GM23248 (cell line): ENCODE data around the gene PLEKHA4. TPM values are rescaled to one million over a fixed set of nuclear protein-coding genes. Genes with fewer than 3 reads are reported as not detected.
"Not testable (repeated sequence)": the region's sequence is repeated elsewhere in the genome, so short reads cannot be mapped to it uniquely, and the experiment has no call there.

ENCODE experiments used
- DNase-seq: peaks from one replicate; pipeline ENCODE4 v3.0.0-alpha.2; 2015
- H2AFZ ChIP-seq: fragments of 200-600 bp; sonication (generic); 2 replicates; pipeline ENCODE4 v1.6.1; 2016; ENCODE audit warnings: antibody characterized with exemption
- H3F3A ChIP-seq: fragments of 200-600 bp; sonication (generic); 2 replicates; pipeline ENCODE4 v1.6.1; 2016; ENCODE audit warnings: mild to moderate bottlenecking, antibody characterized with exemption, mixed run types; ENCODE audit not compliant: insufficient read depth
- H3K27ac ChIP-seq: fragments of 200-600 bp; sonication (generic); 2 replicates; pipeline ENCODE4 v1.5.1; 2016; ENCODE audit warnings: mild to moderate bottlenecking
- H3K27me3 ChIP-seq: fragments of 200-600 bp; sonication (generic); replicated peaks from 2 replicates; pipeline ENCODE4 v1.6.1; 2016; ENCODE audit warnings: mild to moderate bottlenecking; ENCODE audit not compliant: insufficient read depth
- H3K36me3 ChIP-seq: fragments of 200-600 bp; sonication (generic); 2 replicates; pipeline ENCODE4 v1.6.1; 2016; ENCODE audit warnings: low read depth, mild to moderate bottlenecking
- H3K4me1 ChIP-seq: fragments of 200-600 bp; sonication (generic); 2 replicates; pipeline ENCODE4 v1.6.1; 2016; ENCODE audit warnings: mild to moderate bottlenecking; ENCODE audit not compliant: insufficient read depth
- H3K4me2 ChIP-seq: fragments of 200-600 bp; sonication (generic); one replicate; pipeline ENCODE4 v1.6.1; 2016; ENCODE audit warnings: mild to moderate bottlenecking; ENCODE audit not compliant: unreplicated experiment
- H3K4me3 ChIP-seq: fragments of 200-600 bp; sonication (generic); 2 replicates; pipeline ENCODE4 v1.5.1; 2016; ENCODE audit warnings: mild to moderate bottlenecking
- H3K79me2 ChIP-seq: fragments of 200-600 bp; sonication (generic); 2 replicates; pipeline ENCODE4 v1.6.1; 2016; ENCODE audit warnings: mild to moderate bottlenecking; ENCODE audit not compliant: insufficient read depth
- H3K9ac ChIP-seq: fragments of 200-600 bp; sonication (generic); 2 replicates; pipeline ENCODE4 v1.6.1; 2016; ENCODE audit warnings: mild to moderate bottlenecking
- H3K9me2 ChIP-seq: fragments of 200-600 bp; sonication (generic); 2 replicates; pipeline ENCODE4 v1.6.1; 2016; ENCODE audit warnings: mixed run types, mild to moderate bottlenecking, moderate library complexity; ENCODE audit not compliant: insufficient read depth
- H3K9me3 ChIP-seq: fragments of 200-600 bp; sonication (generic); one replicate; pipeline ENCODE4 v1.6.1; 2017; ENCODE audit warnings: low read depth
- H4K20me1 ChIP-seq: fragments of 200-600 bp; sonication (generic); 2 replicates; pipeline ENCODE4 v1.6.0; 2016; ENCODE audit not compliant: insufficient read depth
- EZH2 ChIP-seq: fragments of 200-600 bp; sonication (generic); IDR thresholded peaks from 2 replicates; pipeline ENCODE4 v1.6.1; 2018; ENCODE audit warnings: antibody characterized with exemption, mild to moderate bottlenecking; ENCODE audit not compliant: insufficient read depth, poor library complexity, severe bottlenecking
- EZH2phosphoT487 ChIP-seq: fragments of 200-600 bp; sonication (generic); IDR thresholded peaks from 2 replicates; pipeline ENCODE4 v1.6.1; 2018; ENCODE audit warnings: antibody characterized with exemption, moderate library complexity, mild to moderate bottlenecking, low read depth; ENCODE audit not compliant: insufficient read depth
- WGBS, 2 experiments: methylation state at CpG; one replicate each; pipeline ENCODE4 v1.1.6; 2015 to 2017; ENCODE audit warnings: low lambda C conversion rate in 2 of 2, low coverage in 1 of 2; ENCODE audit errors: missing lambda C conversion rate in 2 of 2; 5-methylcytosine and 5-hydroxymethylcytosine counted together
- in situ Hi-C: fragments of 300-500 bp; cut with MboI; formaldehyde crosslinking; loops from 2 replicates; pipeline ENCODE4 v1.15.0; 2020
- polyA plus RNA-seq: library from polyadenylated mRNA; unstranded; fragments of >200 nt; fragmentation: Nextera tagmentation; extraction: Ambion mirVana; gene quantifications from 2 replicates; pipeline ENCODE4 v1.2.1, GENCODE V29; 2016
- small RNA-seq: library from RNA; depleted of rRNA; stranded (forward); fragments of <200 nt; gene quantifications from one replicate; pipeline ENCODE3, GENCODE V24; 2014; ENCODE audit warnings: low read depth, low replicate concordance
- total RNA-seq: library from RNA; depleted of rRNA; stranded (reverse); fragments of >200 nt; shearing (Covaris generic); gene quantifications from 2 replicates; pipeline ENCODE4 v1.2.3, GENCODE V29; 2014; rRNA removed

The PLEKHA4 gene
- total and polyA plus RNA-seq, 2 experiments from 2014 or later, result 12.3 to 19.4 TPM

- H4K20me1 ChIP-seq, result no peaks in the 10 kb centered on the region
- no peak for TF ChIP-seq EZH2phosphoT487
- TF ChIP-seq EZH2, result no peak
- in situ Hi-C loops, result loop anchor here (10.0 kb wide), 1 partner anchor 180 kb away; no protein-coding TSS in a partner anchor
These were observed 73.2 kb downstream of the PLEKHA4 start for GRCh38 chr19:48795055-48795684.

DNA sequence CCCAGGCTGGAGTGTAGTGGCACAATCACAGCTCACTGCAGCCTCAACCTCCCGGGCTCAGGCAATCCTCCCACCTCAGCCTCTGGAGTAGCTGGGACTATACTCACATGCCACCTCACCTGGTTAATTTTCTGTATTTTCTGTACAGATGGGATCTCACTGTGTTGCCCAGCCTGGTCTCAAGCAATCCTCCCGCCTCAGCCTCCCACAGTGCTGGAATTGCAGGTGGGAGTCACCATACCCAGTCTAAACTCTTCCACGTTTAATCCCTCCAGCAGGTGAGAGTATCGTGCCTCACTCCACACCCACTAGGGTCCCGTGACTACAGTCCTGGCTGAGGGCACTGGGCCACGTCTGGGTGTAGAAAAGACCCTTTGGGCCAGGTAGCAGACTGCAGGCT is 74.1 kb downstream of the PLEKHA4 start:
- no peaks in the 10 kb centered on the region for H3K9me3 ChIP-seq
- H3F3A ChIP-seq, result peaks cover 5% of the 10 kb centered on the region; the same call in 1 of the 2 replicates
- H3K27me3 ChIP-seq, result no peaks in the 10 kb centered on the region
- no peaks in the 10 kb centered on the region for H3K9me2 ChIP-seq
- WGBS, 2 experiments, result 71 to 72% methylated on average over 6 of the region's 6 CpGs
- TF ChIP-seq EZH2 (no peak), EZH2phosphoT487 (no peak)
- no peaks in the 10 kb centered on the region for H3K79me2 ChIP-seq
- no peak for DNase-seq
- peak overlapping the region; percentile 69 for H3K4me2 ChIP-seq
- no peaks in the 10 kb centered on the region for H3K36me3 ChIP-seq
- in situ Hi-C loops, result loop anchor here (5.0 to 10.0 kb wide), 2 partner anchors 48 to 181 kb away; no protein-coding TSS in a partner anchor
- H2AFZ ChIP-seq, result peak overlapping the region; percentile 69; the same call in 1 of the 2 replicates
- H3K27ac ChIP-seq, result no peak overlapping the region
- H3K4me3 ChIP-seq, result no peak overlapping the region
- H3K4me1 ChIP-seq, result no peaks in the 10 kb centered on the region
- H3K9ac ChIP-seq, result peak overlapping the region; percentile 75
- no peaks in the 10 kb centered on the region for H4K20me1 ChIP-seq

More at GRCh38 chr19:48795055-48795684, 73.2 kb downstream of the PLEKHA4 start:
- Histone ChIP-seq H3K79me2 (no peaks in the 10 kb centered on the region), H2AFZ (peak overlapping the region; percentile 69), H3K27me3 (no peaks in the 10 kb centered on the region), H3K9ac (peak overlapping the region; percentile 75), H3K4me3 (peak overlapping the region; percentile 63), H3K36me3 (no peaks in the 10 kb centered on the region), H3K4me2 (peak overlapping the region; percentile 69), H3K4me1 (no peaks in the 10 kb centered on the region), H3K9me2 (no peaks in the 10 kb centered on the region), H3K27ac (peak overlapping the region; percentile 58), H3F3A (peaks cover 5% of the 10 kb centered on the region; the same call in 1 of the 2 replicates), H3K9me3 (no peaks in the 10 kb centered on the region)
- WGBS, 2 experiments, result 1 to 3% methylated on average over 37 to 38 of the region's 38 CpGs
- peak; percentile 95 for DNase-seq

GRCh38 chr19:48793271-48793670 is 75.1 kb downstream of the PLEKHA4 start:
- Histone ChIP-seq H3K4me1 (no peaks in the 10 kb centered on the region), H3K9me3 (no peaks in the 10 kb centered on the region), H3K4me3 (no peak overlapping the region), H3K36me3 (no peaks in the 10 kb centered on the region), H3K79me2 (no peaks in the 10 kb centered on the region), H3K27me3 (no peaks in the 10 kb centered on the region), H3F3A (peaks cover 5% of the 10 kb centered on the region; the same call in 1 of the 2 replicates), H2AFZ (no peak overlapping the region), H4K20me1 (no peaks in the 10 kb centered on the region), H3K27ac (no peak overlapping the region), H3K9me2 (no peaks in the 10 kb centered on the region), H3K4me2 (no peak overlapping the region), H3K9ac (no peak overlapping the region)
- no peak for DNase-seq
- 79 to 86% methylated on average over 8 of the region's 8 CpGs for WGBS, 2 experiments
- in situ Hi-C loops, result loop anchor here (5.0 to 10.0 kb wide), 2 partner anchors 49 to 182 kb away; no protein-coding TSS in a partner anchor
- no peak for TF ChIP-seq EZH2
- TF ChIP-seq EZH2phosphoT487, result no peak

DNA sequence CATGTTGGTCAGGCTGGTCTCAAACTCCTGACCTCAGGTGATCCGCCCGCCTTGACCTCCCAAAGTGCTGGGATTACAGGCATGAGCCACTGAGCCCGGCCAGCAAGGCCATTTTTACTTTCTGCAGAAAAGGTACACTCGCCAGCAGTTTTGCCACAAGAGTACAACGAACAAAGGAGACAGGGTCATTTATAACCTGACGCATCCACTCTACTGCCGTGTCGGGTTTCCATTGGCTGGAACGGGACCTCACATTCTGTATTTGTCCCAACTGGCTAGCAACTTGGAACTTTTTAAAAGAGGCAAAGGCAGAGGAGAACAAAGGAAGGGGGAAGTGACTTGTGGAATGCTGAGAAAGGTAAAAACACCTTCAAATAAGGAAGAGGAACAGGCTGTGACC is 81.1 kb downstream of the PLEKHA4 start:
- H3K9me2 ChIP-seq, H3K27me3 ChIP-seq, H3K4me1 ChIP-seq, H3F3A ChIP-seq, H3K4me2 ChIP-seq, H4K20me1 ChIP-seq, H3K9me3 ChIP-seq, H3K27ac ChIP-seq, H3K36me3 ChIP-seq, in situ Hi-C loops, H3K79me2 ChIP-seq, H3K4me3 ChIP-seq, DNase-seq, H3K9ac ChIP-seq, H2AFZ ChIP-seq: not testable (repeated sequence)
- 65% methylated on average over 9 of the region's 9 CpGs for WGBS, 2 experiments

Small RNAs within 50 kb of the gene (small RNA-seq; reads per million reads assigned to genes)
- gene RNU6-317P, result not detected

Other genes starting within 250 kb of the PLEKHA4 start
Only the 30 nearest of the 32 such genes appear.
- gene DBP, start 231.2 kb downstream of the PLEKHA4 start, total RNA-seq, result 5.9 and 6.7 TPM in 2 replicates
- 3.3 and 3.7 TPM in 2 replicates for gene DBP, start 231.2 kb downstream of the PLEKHA4 start, polyA plus RNA-seq
- gene CA11, start 222.4 kb downstream of the PLEKHA4 start, total RNA-seq, result 1.1 and 1.6 TPM in 2 replicates
- gene CA11, start 222.4 kb downstream of the PLEKHA4 start, polyA plus RNA-seq, result 2.7 and 3.5 TPM in 2 replicates
- 0.32 TPM in 1 of 2 replicates, not detected in the other for gene NTN5, start 195.6 kb downstream of the PLEKHA4 start, total RNA-seq
- gene NTN5, start 195.6 kb downstream of the PLEKHA4 start, polyA plus RNA-seq, result not detected in 2 replicates
- gene FUT2, start 172.6 kb downstream of the PLEKHA4 start, total RNA-seq, result not detected in 2 replicates
- 0.24 and 0.25 TPM in 2 replicates for gene FUT2, start 172.6 kb downstream of the PLEKHA4 start, polyA plus RNA-seq
- 0.22 TPM in 1 of 2 replicates, not detected in the other for gene MAMSTR, start 148.9 kb downstream of the PLEKHA4 start, total RNA-seq
- 2.7 and 3.1 TPM in 2 replicates for gene MAMSTR, start 148.9 kb downstream of the PLEKHA4 start, polyA plus RNA-seq
- gene RASIP1, start 128.0 kb downstream of the PLEKHA4 start, total RNA-seq, result not detected in 2 replicates
- 0.09 and 0.44 TPM in 2 replicates for gene RASIP1, start 128.0 kb downstream of the PLEKHA4 start, polyA plus RNA-seq
- not detected in 2 replicates for gene IZUMO1, start 121.7 kb downstream of the PLEKHA4 start, total RNA-seq
- gene IZUMO1, start 121.7 kb downstream of the PLEKHA4 start, polyA plus RNA-seq, result not detected in 2 replicates
- not detected in 2 replicates for gene FUT1, start 116.0 kb downstream of the PLEKHA4 start, total RNA-seq
- not detected in 2 replicates for gene FUT1, start 116.0 kb downstream of the PLEKHA4 start, polyA plus RNA-seq
- not detected in 2 replicates for gene FGF21, start 113.1 kb downstream of the PLEKHA4 start, total RNA-seq
- gene FGF21, start 113.1 kb downstream of the PLEKHA4 start, polyA plus RNA-seq, result not detected in 2 replicates
- gene BCAT2, start 57.6 kb downstream of the PLEKHA4 start, total RNA-seq, result 29.7 and 34.7 TPM in 2 replicates
- 48.5 and 51.2 TPM in 2 replicates for gene BCAT2, start 57.6 kb downstream of the PLEKHA4 start, polyA plus RNA-seq
- 2.6 and 3.9 TPM in 2 replicates for gene HSD17B14, start 32.1 kb downstream of the PLEKHA4 start, total RNA-seq
- 3.7 and 4.4 TPM in 2 replicates for gene HSD17B14, start 32.1 kb downstream of the PLEKHA4 start, polyA plus RNA-seq
- 63.8 and 71.3 TPM in 2 replicates for gene PPP1R15A, start 3.8 kb upstream of the PLEKHA4 start, total RNA-seq
- gene PPP1R15A, start 3.8 kb upstream of the PLEKHA4 start, polyA plus RNA-seq, result 78.9 and 83.0 TPM in 2 replicates
- gene TULP2, start 30.1 kb upstream of the PLEKHA4 start, total RNA-seq, result not detected in 2 replicates
- gene TULP2, start 30.1 kb upstream of the PLEKHA4 start, polyA plus RNA-seq, result not detected in 2 replicates
- gene NUCB1, start 31.7 kb upstream of the PLEKHA4 start, total RNA-seq, result 362 and 401 TPM in 2 replicates
- gene NUCB1, start 31.7 kb upstream of the PLEKHA4 start, polyA plus RNA-seq, result 412 and 438 TPM in 2 replicates
- gene DHDH, start 65.1 kb upstream of the PLEKHA4 start, total RNA-seq, result not detected in 2 replicates
- gene DHDH, start 65.1 kb upstream of the PLEKHA4 start, polyA plus RNA-seq, result not detected in 2 replicates
- 106 and 119 TPM in 2 replicates for gene BAX, start 86.3 kb upstream of the PLEKHA4 start, total RNA-seq
- 92.7 and 97.3 TPM in 2 replicates for gene BAX, start 86.3 kb upstream of the PLEKHA4 start, polyA plus RNA-seq
- gene FTL, start 96.7 kb upstream of the PLEKHA4 start, total RNA-seq, result 2,276 and 2,848 TPM in 2 replicates
- 8,171 and 8,242 TPM in 2 replicates for gene FTL, start 96.7 kb upstream of the PLEKHA4 start, polyA plus RNA-seq
- gene GYS1, start 124.7 kb upstream of the PLEKHA4 start, total RNA-seq, result 78.4 and 80.1 TPM in 2 replicates
- gene GYS1, start 124.7 kb upstream of the PLEKHA4 start, polyA plus RNA-seq, result 85.6 and 92.6 TPM in 2 replicates
- 177 TPM in 2 replicates for gene RUVBL2, start 125.3 kb upstream of the PLEKHA4 start, total RNA-seq
- 129 and 130 TPM in 2 replicates for gene RUVBL2, start 125.3 kb upstream of the PLEKHA4 start, polyA plus RNA-seq
- gene LHB, start 148.5 kb upstream of the PLEKHA4 start, total RNA-seq, result not detected in 2 replicates
- 0.54 and 0.85 TPM in 2 replicates for gene LHB, start 148.5 kb upstream of the PLEKHA4 start, polyA plus RNA-seq
- gene CGB3, start 155.7 kb upstream of the PLEKHA4 start, total RNA-seq, result not detected in 2 replicates
- 0.76 TPM in 1 of 2 replicates, not detected in the other for gene CGB3, start 155.7 kb upstream of the PLEKHA4 start, polyA plus RNA-seq
- not detected in 2 replicates for gene CGB2, start 163.3 kb upstream of the PLEKHA4 start, total RNA-seq
- gene CGB2, start 163.3 kb upstream of the PLEKHA4 start, polyA plus RNA-seq, result 0.75 TPM in 1 of 2 replicates, not detected in the other
- gene CGB1, start 168.3 kb upstream of the PLEKHA4 start, total RNA-seq, result 3.2 and 4.2 TPM in 2 replicates
- 1.3 TPM in 1 of 2 replicates, not detected in the other for gene CGB1, start 168.3 kb upstream of the PLEKHA4 start, polyA plus RNA-seq
- gene CGB5, start 175.2 kb upstream of the PLEKHA4 start, total RNA-seq, result not detected in 2 replicates
- gene CGB5, start 175.2 kb upstream of the PLEKHA4 start, polyA plus RNA-seq, result 1.3 and 1.7 TPM in 2 replicates
- 4.5 TPM in 1 of 2 replicates, not detected in the other for gene CGB8, start 180.5 kb upstream of the PLEKHA4 start, total RNA-seq
- gene CGB8, start 180.5 kb upstream of the PLEKHA4 start, polyA plus RNA-seq, result 1.9 and 2.0 TPM in 2 replicates
- gene CGB7, start 189.1 kb upstream of the PLEKHA4 start, total RNA-seq, result 0.38 and 0.54 TPM in 2 replicates
- 2.2 and 2.8 TPM in 2 replicates for gene CGB7, start 189.1 kb upstream of the PLEKHA4 start, polyA plus RNA-seq
- gene NTF4, start 196.2 kb upstream of the PLEKHA4 start, total RNA-seq, result not detected in 2 replicates
- 0.51 TPM in 1 of 2 replicates, not detected in the other for gene NTF4, start 196.2 kb upstream of the PLEKHA4 start, polyA plus RNA-seq
- not detected in 2 replicates for gene KCNA7, start 204.1 kb upstream of the PLEKHA4 start, total RNA-seq
- gene KCNA7, start 204.1 kb upstream of the PLEKHA4 start, polyA plus RNA-seq, result 0.04 and 0.13 TPM in 2 replicates
- 146 and 184 TPM in 2 replicates for gene SNRNP70, start 216.8 kb upstream of the PLEKHA4 start, total RNA-seq
- 102 and 104 TPM in 2 replicates for gene SNRNP70, start 216.8 kb upstream of the PLEKHA4 start, polyA plus RNA-seq
- gene LIN7B, start 245.8 kb upstream of the PLEKHA4 start, total RNA-seq, result 10.7 and 12.5 TPM in 2 replicates
- gene LIN7B, start 245.8 kb upstream of the PLEKHA4 start, polyA plus RNA-seq, result 11.9 and 12.6 TPM in 2 replicates